Measurements from ENCODE around the gene KCNIP1.

DNA sequence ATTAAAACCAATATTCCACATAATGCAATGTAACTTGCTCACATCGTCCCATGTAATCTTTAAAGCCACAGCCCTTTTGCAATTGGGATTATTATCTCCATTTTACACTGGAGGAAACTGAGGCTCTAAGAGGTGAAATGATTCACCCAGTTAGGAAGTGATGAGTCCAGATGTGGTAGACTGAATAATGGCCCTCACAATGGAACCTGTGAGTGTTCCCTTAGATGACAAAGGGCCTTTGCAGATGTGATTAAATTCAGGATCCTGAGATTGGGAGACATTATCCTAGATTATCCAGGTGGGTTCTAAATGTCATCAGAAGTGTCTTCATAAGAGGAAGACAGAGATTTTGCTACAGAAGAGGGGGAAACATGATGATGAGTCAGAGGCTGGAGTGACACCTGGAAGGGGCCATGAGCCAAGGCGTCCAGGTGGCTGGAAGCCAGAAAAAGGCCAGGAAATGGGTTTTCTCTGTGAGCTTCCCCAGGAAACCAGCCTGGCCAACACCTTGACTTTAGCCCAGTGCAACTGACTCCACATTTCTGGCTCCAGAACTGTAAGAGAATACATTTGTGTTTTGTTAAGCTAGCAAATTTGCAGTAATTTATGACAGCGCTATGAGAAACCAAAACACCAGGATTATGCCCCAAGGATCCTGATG is 139.1 kb downstream of the KCNIP1 start:
- TF ChIP-seq, protein P1, sequence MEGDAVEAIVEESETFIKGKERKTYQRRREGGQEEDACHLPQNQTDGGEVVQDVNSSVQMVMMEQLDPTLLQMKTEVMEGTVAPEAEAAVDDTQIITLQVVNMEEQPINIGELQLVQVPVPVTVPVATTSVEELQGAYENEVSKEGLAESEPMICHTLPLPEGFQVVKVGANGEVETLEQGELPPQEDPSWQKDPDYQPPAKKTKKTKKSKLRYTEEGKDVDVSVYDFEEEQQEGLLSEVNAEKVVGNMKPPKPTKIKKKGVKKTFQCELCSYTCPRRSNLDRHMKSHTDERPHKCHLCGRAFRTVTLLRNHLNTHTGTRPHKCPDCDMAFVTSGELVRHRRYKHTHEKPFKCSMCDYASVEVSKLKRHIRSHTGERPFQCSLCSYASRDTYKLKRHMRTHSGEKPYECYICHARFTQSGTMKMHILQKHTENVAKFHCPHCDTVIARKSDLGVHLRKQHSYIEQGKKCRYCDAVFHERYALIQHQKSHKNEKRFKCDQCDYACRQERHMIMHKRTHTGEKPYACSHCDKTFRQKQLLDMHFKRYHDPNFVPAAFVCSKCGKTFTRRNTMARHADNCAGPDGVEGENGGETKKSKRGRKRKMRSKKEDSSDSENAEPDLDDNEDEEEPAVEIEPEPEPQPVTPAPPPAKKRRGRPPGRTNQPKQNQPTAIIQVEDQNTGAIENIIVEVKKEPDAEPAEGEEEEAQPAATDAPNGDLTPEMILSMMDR (IDR thresholded peaks at IDR 0.05) = no peak
- no peak for TF ChIP-seq POLR2A (IDR thresholded peaks at IDR 0.05)
